Breast epithelium (tissue), 4 donors: Measurements from ENCODE around the gene IGF1R. TPM values are rescaled to one million over a fixed set of nuclear protein-coding genes. Genes with fewer than 3 reads are reported as not detected.

ENCODE experiments used
- DNase-seq, 2 donors: peaks; one replicate each; pipeline ENCODE4 v3.0.0-alpha.2; 2019; ENCODE audit warnings: low spot score in 2 of 2
- H3K27ac ChIP-seq, 2 donors: fragments of 200-600 bp; sonication (generic) in 1 of 2; one replicate each; pipeline ENCODE4 v1.5.1; 2016 to 2019; ENCODE audit warnings: mild to moderate bottlenecking in 1 of 2
- H3K27me3 ChIP-seq, 2 donors: fragments of 200-600 bp; sonication (generic) in 1 of 2; one replicate each; pipeline versions ENCODE4 v1.5.1 to v1.6.0; 2017 to 2019; ENCODE audit warnings: control low read depth in 1 of 2, mild to moderate bottlenecking in 1 of 2
- H3K36me3 ChIP-seq: fragments of 200-600 bp; one replicate; pipeline ENCODE4 v1.5.1; 2019
- H3K4me1 ChIP-seq, 2 donors: fragments of 200-600 bp; sonication (generic); one replicate each; pipeline ENCODE4 v1.5.1; 2016 to 2019; ENCODE audit warnings: control low read depth in 1 of 2
- H3K4me3 ChIP-seq, 3 donors: fragments of 200-600 bp; sonication (generic); 1 replicate in 2 of 3; 2 replicates in 1 of 3; pipeline ENCODE4 v1.5.1; 2016 to 2019; ENCODE audit warnings: mild to moderate bottlenecking in 3 of 3, moderate library complexity in 2 of 3
- H3K9me3 ChIP-seq, 2 donors: fragments of 200-600 bp; sonication (generic) in 1 of 2; one replicate each; pipeline ENCODE4 v1.5.1; 2016 to 2019; ENCODE audit warnings: control low read depth in 1 of 2
- CTCF ChIP-seq, 3 donors: fragments of 450-650 bp; IDR thresholded peaks; one replicate each; pipeline ENCODE4 v1.5.1; 2016 to 2017; ENCODE audit warnings: antibody characterized with exemption in 3 of 3, mild to moderate bottlenecking in 3 of 3, moderate library complexity in 3 of 3
- POLR2A ChIP-seq: fragments of 450-650 bp; IDR thresholded peaks from one replicate; pipeline ENCODE4 v1.6.1; 2016; ENCODE audit warnings: antibody characterized with exemption, mild to moderate bottlenecking, moderate library complexity
- POLR2AphosphoS5 ChIP-seq, 3 donors: sonication (generic); formaldehyde crosslinking; IDR thresholded peaks; one replicate each; pipeline ENCODE4 v1.6.1; 2017; ENCODE audit warnings: antibody characterized with exemption in 3 of 3
- intact Hi-C: fragments of 100-400 bp; cut with DNase I; formaldehyde crosslinking; loops from one replicate; pipeline ENCODE4 v1.15.1; 2023; ENCODE audit warnings: low total_unique reads
- total RNA-seq, 3 donors: library from RNA; depleted of rRNA; stranded (reverse); fragments of >200 nt; gene quantifications; one replicate each; pipeline ENCODE4 v1.1.0, GENCODE V29; 2016

IGF1R gene
- total RNA-seq, 3 donors from 2014 or later, result 61.8 to 146 (median 103) TPM

GRCh38 chr15:98728082-98728810, 79.9 kb downstream of the IGF1R start:
- peaks cover 4 to 25% of the 10 kb centered on the region in 2 donors for H3K4me1 ChIP-seq
- peak overlapping the region; percentile 89 to 94 for H3K27ac ChIP-seq
- H3K4me3 ChIP-seq, result peak overlapping the region in 1 of 3 donors; percentile 12
- DNase-seq, result no peak
- no peaks in the 10 kb centered on the region for H3K36me3 ChIP-seq
- intact Hi-C loops, result no loop called here
- H3K27me3 ChIP-seq, result no peaks in the 10 kb centered on the region
- no peaks in the 10 kb centered on the region for H3K9me3 ChIP-seq
- TF ChIP-seq CTCF (IDR thresholded peaks at IDR 0.05) (no peak), POLR2AphosphoS5 (IDR thresholded peaks at IDR 0.05) (no peak), POLR2A (no peak)

GRCh38 chr15:98728811-98729160, 80.4 kb downstream of the IGF1R start:
- Histone ChIP-seq H3K4me1 (peaks cover 4 to 25% of the 10 kb centered on the region in 2 donors), H3K9me3 (no peaks in the 10 kb centered on the region), H3K4me3 (no peak overlapping the region), H3K36me3 (no peaks in the 10 kb centered on the region), H3K27me3 (no peaks in the 10 kb centered on the region), H3K27ac (peak overlapping the region; percentile 89 to 94)
- TF ChIP-seq POLR2A (no peak), POLR2AphosphoS5 (IDR thresholded peaks at IDR 0.05) (no peak), CTCF (IDR thresholded peaks at IDR 0.05) (no peak)
- intact Hi-C loops, result no loop called here
- DNase-seq, result no peak

GRCh38 chr15:98729446-98730042, 81.2 kb downstream of the IGF1R start:
- intact Hi-C loops, result no loop called here
- Histone ChIP-seq H3K4me1 (peaks cover 4 to 28% of the 10 kb centered on the region in 2 donors), H3K27me3 (no peaks in the 10 kb centered on the region), H3K9me3 (no peaks in the 10 kb centered on the region), H3K27ac (peak overlapping the region; percentile 81 to 94), H3K36me3 (no peaks in the 10 kb centered on the region), H3K4me3 (no peak overlapping the region)
- TF ChIP-seq CTCF (IDR thresholded peaks at IDR 0.05), result no peak
- no peak for TF ChIP-seq POLR2A
- TF ChIP-seq POLR2AphosphoS5 (IDR thresholded peaks at IDR 0.05), result no peak
- DNase-seq, result no peak

- Histone ChIP-seq H3K9me3 (no peaks in the 10 kb centered on the region), H3K27ac (peak overlapping the region; percentile 53 to 65), H3K4me1 (peaks cover 8 to 33% of the 10 kb centered on the region in 2 donors), H3K36me3 (no peaks in the 10 kb centered on the region), H3K27me3 (no peaks in the 10 kb centered on the region), H3K4me3 (no peak overlapping the region)
- intact Hi-C loops, result no loop called here
- no peak for DNase-seq
- TF ChIP-seq POLR2A (no peak), CTCF (IDR thresholded peaks at IDR 0.05) (no peak), POLR2AphosphoS5 (IDR thresholded peaks at IDR 0.05) (no peak)
These were observed 82.7 kb downstream of the IGF1R start for GRCh38 chr15:98730860-98731711.
